Liver (tissue), 9 donors: ENCODE measurements around the gene COL11A2. TPM values are rescaled to one million over a fixed set of nuclear protein-coding genes. Genes with fewer than 3 reads are reported as not detected.

Source experiments
- DNase-seq: peaks from one replicate; pipeline ENCODE4 v3.0.0-alpha.2; 2017; ENCODE audit warnings: low spot score
- H3K27ac ChIP-seq, 2 donors: one replicate each; pipeline ENCODE4 v1.7.0; 2013; ENCODE audit warnings: inconsistent platforms in 2 of 2, low read length in 2 of 2, control low read depth in 1 of 2, low read depth in 1 of 2, mild to moderate bottlenecking in 1 of 2
- H3K27me3 ChIP-seq, 4 donors: one replicate each; pipeline versions ENCODE4 v1.6.1 to v1.7.0; 2013; ENCODE audit warnings: low read length in 3 of 4, inconsistent platforms in 1 of 4, mild to moderate bottlenecking in 1 of 4, moderate library complexity in 1 of 4; ENCODE audit not compliant: control insufficient read depth in 4 of 4, insufficient read depth in 4 of 4
- H3K36me3 ChIP-seq, 4 donors: one replicate each; pipeline versions ENCODE4 v1.6.1 to v1.7.0; 2013; ENCODE audit warnings: low read length in 3 of 4, mild to moderate bottlenecking in 3 of 4, low read depth in 1 of 4, moderate library complexity in 1 of 4; ENCODE audit not compliant: control insufficient read depth in 4 of 4, insufficient read depth in 3 of 4
- H3K4me1 ChIP-seq, 4 donors: one replicate each; pipeline versions ENCODE4 v1.6.1 to v1.7.0; 2013; ENCODE audit warnings: low read length in 3 of 4, mild to moderate bottlenecking in 3 of 4, moderate library complexity in 1 of 4; ENCODE audit not compliant: control insufficient read depth in 4 of 4, insufficient read depth in 4 of 4
- H3K4me3 ChIP-seq, 3 donors: one replicate each; pipeline versions ENCODE4 v1.6.1 to v1.7.0; 2013; ENCODE audit warnings: low read length in 3 of 3, control low read depth in 1 of 3, low read depth in 1 of 3, mild to moderate bottlenecking in 1 of 3
- H3K9ac ChIP-seq, 2 donors: one replicate each; pipeline ENCODE4 v1.7.0; 2013; ENCODE audit warnings: low read length in 2 of 2, mild to moderate bottlenecking in 2 of 2, moderate library complexity in 2 of 2, control low read depth in 1 of 2, low read depth in 1 of 2
- H3K9me3 ChIP-seq, 4 donors: one replicate each; pipeline versions ENCODE4 v1.6.1 to v1.7.0; 2013; ENCODE audit warnings: low read length in 3 of 4; ENCODE audit not compliant: control insufficient read depth in 4 of 4
- EGR1 ChIP-seq, 2 donors: IDR thresholded peaks; 2 replicates each; pipeline ENCODE4 v1.6.1; 2016 to 2018; ENCODE audit warnings: antibody characterized with exemption in 2 of 2, low read depth in 2 of 2
- FOXA1 ChIP-seq: IDR thresholded peaks from 2 replicates; pipeline ENCODE4 v1.6.1; 2016; ENCODE audit warnings: antibody characterized with exemption
- GABPA ChIP-seq, 2 donors: IDR thresholded peaks in 1 of 2; conservative IDR thresholded peaks in 1 of 2; 2 replicates each; pipeline ENCODE4 v1.6.1; 2016; ENCODE audit warnings: antibody characterized with exemption in 2 of 2, mild to moderate bottlenecking in 1 of 2, moderate library complexity in 1 of 2
- HNF4A ChIP-seq, 2 donors: conservative IDR thresholded peaks; 2 replicates each; pipeline ENCODE4 v1.6.1; 2016; ENCODE audit warnings: antibody characterized with exemption in 2 of 2, mild to moderate bottlenecking in 2 of 2
- HNF4G ChIP-seq: IDR thresholded peaks from 2 replicates; pipeline ENCODE4 v1.6.1; 2016; ENCODE audit warnings: antibody characterized with exemption
- JUND ChIP-seq, 2 donors: IDR thresholded peaks; 2 replicates each; pipeline ENCODE4 v1.6.1; 2016; ENCODE audit warnings: antibody characterized with exemption in 2 of 2
- MAX ChIP-seq: IDR thresholded peaks from 2 replicates; pipeline ENCODE4 v1.6.1; 2016; ENCODE audit warnings: antibody characterized with exemption
- NR2F2 ChIP-seq: IDR thresholded peaks from 2 replicates; pipeline ENCODE4 v1.6.1; 2016; ENCODE audit warnings: antibody characterized with exemption
- RAD21 ChIP-seq, 2 donors: IDR thresholded peaks; 2 replicates each; pipeline ENCODE4 v1.6.1; 2016; ENCODE audit warnings: antibody characterized with exemption in 2 of 2, mild to moderate bottlenecking in 2 of 2
- RXRA ChIP-seq, 2 donors: IDR thresholded peaks; 2 replicates each; pipeline ENCODE4 v1.6.1; 2017 to 2018; ENCODE audit warnings: antibody characterized with exemption in 2 of 2, mild to moderate bottlenecking in 1 of 2
- SP1 ChIP-seq: IDR thresholded peaks from 2 replicates; pipeline ENCODE4 v1.6.1; 2018; ENCODE audit warnings: antibody characterized with exemption, mild to moderate bottlenecking
- TAF1 ChIP-seq: conservative IDR thresholded peaks from 2 replicates; pipeline ENCODE4 v1.6.1; 2016; ENCODE audit warnings: antibody characterized with exemption, mild to moderate bottlenecking
- YY1 ChIP-seq: IDR thresholded peaks from 2 replicates; pipeline ENCODE4 v1.6.1; 2016; ENCODE audit warnings: antibody characterized with exemption, mild to moderate bottlenecking
- ZBTB33 ChIP-seq: IDR thresholded peaks from 2 replicates; pipeline ENCODE4 v1.6.1; 2016; ENCODE audit warnings: antibody characterized with exemption
- WGBS: extraction: QIAGEN DNeasy Blood & Tissue Kit; methylation state at CpG from one replicate; pipeline ENCODE4 v1.1.7; 2013; 5-methylcytosine and 5-hydroxymethylcytosine counted together
- polyA plus RNA-seq, 2 donors: library from polyadenylated mRNA; stranded (reverse) in 1 of 2; unstranded in 1 of 2; fragments of 200-250 nt in 1 of 2; fragments of >200 nt in 1 of 2; fragmentation: Nextera tagmentation in 1 of 2; extraction: Ambion mirVana in 1 of 2; gene quantifications; one replicate each; pipeline versions ENCODE4 v1.2.1 to v1.2.3, GENCODE V29; 2013 to 2015
- total RNA-seq, 2 donors: library from RNA; depleted of rRNA; stranded (reverse); fragments of >200 nt; gene quantifications; one replicate each; pipeline ENCODE4 v1.2.3, GENCODE V29; 2014
- TF ChIP-seq, protein P1 (sequence below): IDR thresholded peaks from 2 replicates; pipeline ENCODE4 v1.6.1; 2016; ENCODE audit warnings: antibody characterized with exemption
- TF ChIP-seq, protein P2 (sequence below): IDR thresholded peaks from 2 replicates; pipeline ENCODE4 v1.6.1; 2016; ENCODE audit warnings: antibody characterized with exemption, mild to moderate bottlenecking
- TF ChIP-seq, protein P3 (sequence below): fragments of 150-350 bp; IDR thresholded peaks from 2 replicates; pipeline ENCODE4 v1.5.1; 2017; ENCODE audit warnings: improper control_type of control experiment, low read depth, low read length; ENCODE audit not compliant: missing input control
- donor health status: healthy.
- donor health status: healthy.
- donor health status: healthy.
- donor health status: healthy.
- donor health status: healthy.

The COL11A2 gene
- total and polyA plus RNA-seq, 4 donors = 0.15 to 0.59 (median 0.27) TPM

GRCh38 chr6:33166363-33166762, 25.9 kb downstream of the COL11A2 start:
- WGBS = 89% methylated on average over 6 of the region's 6 CpGs
- no peaks in the 10 kb centered on the region for H3K27me3 ChIP-seq
- TF ChIP-seq TAF1 = no peak
- TF ChIP-seq, protein P1, sequence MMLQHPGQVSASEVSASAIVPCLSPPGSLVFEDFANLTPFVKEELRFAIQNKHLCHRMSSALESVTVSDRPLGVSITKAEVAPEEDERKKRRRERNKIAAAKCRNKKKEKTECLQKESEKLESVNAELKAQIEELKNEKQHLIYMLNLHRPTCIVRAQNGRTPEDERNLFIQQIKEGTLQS = no peak
- no peak for TF ChIP-seq SP1
- TF ChIP-seq RAD21 (IDR thresholded peaks at IDR 0.05) = no peak
- no peak for TF ChIP-seq YY1
- no peak for TF ChIP-seq FOXA1
- no peak for TF ChIP-seq NR2F2
- no peak for TF ChIP-seq EGR1 (IDR thresholded peaks at IDR 0.05; ENCODE audit: low read depth in 2 of 2)
- TF ChIP-seq JUND (IDR thresholded peaks at IDR 0.05) = no peak
- no peak for TF ChIP-seq HNF4G
- no peak for DNase-seq
- no peak overlapping the region for H3K4me3 ChIP-seq
- peaks cover 0 to 6% (median 4%) of the 10 kb centered on the region in 4 donors for H3K4me1 ChIP-seq
- no peaks in the 10 kb centered on the region for H3K36me3 ChIP-seq
- no peak overlapping the region for H3K27ac ChIP-seq
- H3K9me3 ChIP-seq = no peaks in the 10 kb centered on the region
- no peak overlapping the region for H3K9ac ChIP-seq

GRCh38 chr6:33165581-33166258, 26.5 kb downstream of the COL11A2 start:
- Histone ChIP-seq H3K9ac (no peak overlapping the region), H3K27me3 (no peaks in the 10 kb centered on the region), H3K9me3 (no peaks in the 10 kb centered on the region), H3K36me3 (no peaks in the 10 kb centered on the region), H3K27ac (no peak overlapping the region), H3K4me3 (no peak overlapping the region), H3K4me1 (peaks cover 1 to 9% (median 5%) of the 10 kb centered on the region in 4 donors)
- TF ChIP-seq JUND (IDR thresholded peaks at IDR 0.05) (no peak), SP1 (no peak), RXRA (IDR thresholded peaks at IDR 0.05) (no peak), GABPA (IDR thresholded peaks at IDR 0.05 in 1 of 2, conservative IDR thresholded peaks at IDR 0.05 in 1 of 2) (no peak), FOXA1 (no peak), NR2F2 (no peak), ZBTB33 (no peak), EGR1 (IDR thresholded peaks at IDR 0.05; ENCODE audit: low read depth in 2 of 2) (no peak), HNF4A (conservative IDR thresholded peaks at IDR 0.05) (no peak), MAX (no peak), TAF1 (no peak), RAD21 (IDR thresholded peaks at IDR 0.05) (no peak), HNF4G (no peak)
- TF ChIP-seq, protein P2, sequence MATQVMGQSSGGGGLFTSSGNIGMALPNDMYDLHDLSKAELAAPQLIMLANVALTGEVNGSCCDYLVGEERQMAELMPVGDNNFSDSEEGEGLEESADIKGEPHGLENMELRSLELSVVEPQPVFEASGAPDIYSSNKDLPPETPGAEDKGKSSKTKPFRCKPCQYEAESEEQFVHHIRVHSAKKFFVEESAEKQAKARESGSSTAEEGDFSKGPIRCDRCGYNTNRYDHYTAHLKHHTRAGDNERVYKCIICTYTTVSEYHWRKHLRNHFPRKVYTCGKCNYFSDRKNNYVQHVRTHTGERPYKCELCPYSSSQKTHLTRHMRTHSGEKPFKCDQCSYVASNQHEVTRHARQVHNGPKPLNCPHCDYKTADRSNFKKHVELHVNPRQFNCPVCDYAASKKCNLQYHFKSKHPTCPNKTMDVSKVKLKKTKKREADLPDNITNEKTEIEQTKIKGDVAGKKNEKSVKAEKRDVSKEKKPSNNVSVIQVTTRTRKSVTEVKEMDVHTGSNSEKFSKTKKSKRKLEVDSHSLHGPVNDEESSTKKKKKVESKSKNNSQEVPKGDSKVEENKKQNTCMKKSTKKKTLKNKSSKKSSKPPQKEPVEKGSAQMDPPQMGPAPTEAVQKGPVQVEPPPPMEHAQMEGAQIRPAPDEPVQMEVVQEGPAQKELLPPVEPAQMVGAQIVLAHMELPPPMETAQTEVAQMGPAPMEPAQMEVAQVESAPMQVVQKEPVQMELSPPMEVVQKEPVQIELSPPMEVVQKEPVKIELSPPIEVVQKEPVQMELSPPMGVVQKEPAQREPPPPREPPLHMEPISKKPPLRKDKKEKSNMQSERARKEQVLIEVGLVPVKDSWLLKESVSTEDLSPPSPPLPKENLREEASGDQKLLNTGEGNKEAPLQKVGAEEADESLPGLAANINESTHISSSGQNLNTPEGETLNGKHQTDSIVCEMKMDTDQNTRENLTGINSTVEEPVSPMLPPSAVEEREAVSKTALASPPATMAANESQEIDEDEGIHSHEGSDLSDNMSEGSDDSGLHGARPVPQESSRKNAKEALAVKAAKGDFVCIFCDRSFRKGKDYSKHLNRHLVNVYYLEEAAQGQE = no peak
- TF ChIP-seq, protein P3, sequence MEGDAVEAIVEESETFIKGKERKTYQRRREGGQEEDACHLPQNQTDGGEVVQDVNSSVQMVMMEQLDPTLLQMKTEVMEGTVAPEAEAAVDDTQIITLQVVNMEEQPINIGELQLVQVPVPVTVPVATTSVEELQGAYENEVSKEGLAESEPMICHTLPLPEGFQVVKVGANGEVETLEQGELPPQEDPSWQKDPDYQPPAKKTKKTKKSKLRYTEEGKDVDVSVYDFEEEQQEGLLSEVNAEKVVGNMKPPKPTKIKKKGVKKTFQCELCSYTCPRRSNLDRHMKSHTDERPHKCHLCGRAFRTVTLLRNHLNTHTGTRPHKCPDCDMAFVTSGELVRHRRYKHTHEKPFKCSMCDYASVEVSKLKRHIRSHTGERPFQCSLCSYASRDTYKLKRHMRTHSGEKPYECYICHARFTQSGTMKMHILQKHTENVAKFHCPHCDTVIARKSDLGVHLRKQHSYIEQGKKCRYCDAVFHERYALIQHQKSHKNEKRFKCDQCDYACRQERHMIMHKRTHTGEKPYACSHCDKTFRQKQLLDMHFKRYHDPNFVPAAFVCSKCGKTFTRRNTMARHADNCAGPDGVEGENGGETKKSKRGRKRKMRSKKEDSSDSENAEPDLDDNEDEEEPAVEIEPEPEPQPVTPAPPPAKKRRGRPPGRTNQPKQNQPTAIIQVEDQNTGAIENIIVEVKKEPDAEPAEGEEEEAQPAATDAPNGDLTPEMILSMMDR = no peak
- WGBS = 89% methylated on average over 17 of the region's 17 CpGs
- no peak for DNase-seq
